Non-pigmented ciliary epithelial cell (primary cell): Measurements from ENCODE around the gene RCOR2.
"Not testable (repeated sequence)": the region's sequence is repeated elsewhere in the genome, so short reads cannot be mapped to it uniquely, and the experiment has no call there.

ENCODE experiments used
- DNase-seq: peaks from one replicate; pipeline ENCODE4 v3.0.0-alpha.2; 2010; ENCODE audit warnings: low read depth

The RCOR2 gene

GRCh38 chr11:63877658-63878241, 39.2 kb downstream of the RCOR2 start:
- no peak for DNase-seq

DNA sequence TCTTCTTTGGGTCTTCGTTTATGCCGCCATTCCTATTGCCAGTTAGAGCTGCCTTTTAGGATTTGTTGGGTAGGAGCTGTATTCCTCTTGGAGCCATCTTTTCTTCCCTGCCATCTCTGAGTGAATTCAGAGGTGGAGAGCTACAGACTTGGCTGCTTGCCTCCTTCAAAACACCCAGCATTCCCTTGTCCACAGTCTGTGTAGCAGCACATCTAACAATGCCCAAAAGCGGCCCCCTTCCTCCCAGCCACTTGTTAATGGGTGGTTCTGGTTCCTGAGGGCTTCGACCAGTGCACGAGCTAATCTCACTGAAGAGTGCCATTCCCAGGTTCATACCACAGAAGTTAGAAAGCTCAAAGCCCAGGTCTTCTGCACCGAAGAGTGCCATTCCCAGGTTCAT, 40.3 kb downstream of the RCOR2 start:
- no peak for DNase-seq

DNA sequence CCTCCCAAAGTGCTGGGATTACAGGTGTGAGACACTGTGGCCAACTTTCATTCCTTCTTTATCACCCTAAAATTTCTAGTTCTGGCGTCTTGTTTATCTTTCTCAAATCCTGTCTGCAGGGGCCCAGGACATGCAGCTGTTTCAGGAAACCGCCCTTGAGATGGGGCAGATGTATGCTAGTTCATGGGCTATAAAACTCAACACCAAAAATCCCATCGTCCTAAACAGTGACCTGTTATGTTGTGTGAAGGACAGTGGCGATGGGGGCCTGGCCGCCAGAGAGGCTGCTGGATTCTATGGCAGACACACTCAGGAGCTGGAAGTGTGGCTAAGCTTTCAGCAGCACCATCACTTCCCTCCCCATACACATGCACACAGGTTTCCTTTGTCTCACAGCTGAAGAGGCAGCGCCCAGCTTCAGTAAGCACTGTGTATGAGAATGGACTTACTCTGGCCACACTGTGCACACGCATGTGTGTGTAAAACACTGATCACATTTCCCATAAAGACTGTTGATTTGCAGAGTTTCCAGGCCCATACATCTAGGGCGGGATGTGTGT, 41.4 kb downstream of the RCOR2 start:
- DNase-seq = no peak

DNA sequence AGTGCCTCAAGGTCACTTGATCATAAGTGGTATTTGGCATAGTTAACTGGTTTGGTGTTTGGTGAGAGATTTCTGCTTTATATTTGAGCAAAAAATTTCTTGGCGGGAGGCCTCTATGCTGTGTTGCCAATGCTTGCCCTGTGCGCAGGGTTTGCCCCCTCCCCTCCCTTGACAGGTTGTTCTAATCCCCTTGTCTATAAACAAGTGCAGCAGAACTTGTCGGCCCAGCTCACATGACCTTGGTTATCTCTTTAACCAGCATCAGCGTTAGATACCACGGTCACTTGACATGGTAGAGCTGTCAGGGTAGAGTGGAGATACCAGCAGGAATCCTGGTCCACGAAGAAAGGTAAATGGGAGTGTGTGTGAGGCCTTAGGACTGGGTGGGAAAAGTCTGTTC, 42.5 kb downstream of the RCOR2 start:
- no peak for DNase-seq

DNA sequence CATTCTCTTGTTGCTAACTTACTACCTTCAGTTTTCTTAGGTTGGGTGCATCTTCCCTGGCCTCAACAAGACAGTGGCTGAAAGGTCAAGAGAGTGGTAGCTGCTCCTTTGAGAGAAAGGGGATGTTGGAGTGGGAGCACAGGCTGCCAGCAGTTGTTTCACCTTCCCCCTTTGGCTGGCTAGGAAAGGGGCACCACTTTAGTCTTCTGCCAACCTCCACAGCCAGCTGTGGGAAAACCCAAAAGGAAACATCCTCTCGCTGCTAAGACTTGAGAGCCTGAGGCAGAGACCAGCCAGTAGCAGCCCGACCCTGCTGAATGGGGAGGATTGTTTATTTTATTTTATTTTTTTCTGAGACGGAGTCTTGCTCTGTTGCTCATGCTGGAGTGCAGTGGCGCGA, 43.7 kb downstream of the RCOR2 start:
- DNase-seq = no peak

DNA sequence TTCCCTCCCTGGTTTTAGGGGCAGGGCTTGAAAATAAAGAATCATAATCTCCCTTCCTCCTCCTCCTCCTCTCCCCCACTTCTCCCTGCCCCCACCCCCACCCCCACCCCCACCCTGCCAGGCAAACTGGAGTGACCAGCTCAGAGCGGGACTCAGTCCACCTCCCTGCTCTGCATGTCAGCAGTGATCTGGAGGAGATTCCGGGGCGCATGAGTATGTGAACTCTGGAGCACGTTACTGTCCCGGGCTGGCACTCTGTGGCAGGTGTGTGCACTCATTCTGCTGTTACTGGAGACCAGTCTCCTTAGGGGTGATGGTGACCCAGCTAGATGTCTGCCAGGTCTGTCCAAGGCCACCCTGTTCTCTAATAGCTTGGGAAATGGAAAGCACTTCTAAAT, 44.2 kb downstream of the RCOR2 start:
- DNase-seq = no peak

- peak; percentile 60 for DNase-seq
Measured at GRCh38 chr11:63871962-63872799, 44.8 kb downstream of the RCOR2 start.

DNA sequence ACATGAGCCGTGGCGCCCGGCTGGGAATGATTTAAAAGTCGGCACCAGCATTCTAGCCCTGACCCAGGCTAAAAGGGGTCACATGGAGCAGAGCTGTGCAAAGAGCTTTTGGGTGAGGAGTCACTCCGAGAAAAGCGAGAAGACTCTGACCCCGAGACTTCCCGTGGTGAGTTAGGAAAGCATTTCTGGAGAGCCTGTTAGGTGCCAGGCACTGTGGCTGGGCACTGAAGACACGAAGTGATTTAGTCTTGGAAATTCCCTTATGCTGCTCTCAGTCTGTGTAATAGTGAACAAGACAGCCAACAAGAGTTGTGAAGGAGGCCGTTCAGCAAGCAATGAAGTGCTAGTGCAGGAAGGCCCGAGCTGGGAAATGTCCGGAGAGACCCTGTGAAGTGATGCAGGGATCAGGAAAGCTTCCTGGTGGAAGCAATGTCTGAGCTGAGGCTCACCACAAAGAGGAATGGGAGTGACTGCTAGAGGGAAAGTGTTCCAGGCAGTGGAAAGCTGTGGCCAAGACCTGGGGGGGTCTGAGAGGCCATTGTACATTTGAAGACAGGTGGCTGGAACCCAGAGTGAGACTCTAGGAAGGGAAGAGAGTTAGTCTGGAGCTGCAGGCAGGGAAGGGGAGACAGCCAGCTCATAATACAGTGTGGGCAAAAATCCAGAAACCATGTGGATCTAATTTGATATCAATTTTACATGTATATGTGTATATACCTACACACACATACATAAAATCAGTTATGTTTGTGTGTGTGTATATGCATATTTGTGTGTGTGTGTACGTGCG, 46.4 kb downstream of the RCOR2 start:
- DNase-seq = no peak

DNA sequence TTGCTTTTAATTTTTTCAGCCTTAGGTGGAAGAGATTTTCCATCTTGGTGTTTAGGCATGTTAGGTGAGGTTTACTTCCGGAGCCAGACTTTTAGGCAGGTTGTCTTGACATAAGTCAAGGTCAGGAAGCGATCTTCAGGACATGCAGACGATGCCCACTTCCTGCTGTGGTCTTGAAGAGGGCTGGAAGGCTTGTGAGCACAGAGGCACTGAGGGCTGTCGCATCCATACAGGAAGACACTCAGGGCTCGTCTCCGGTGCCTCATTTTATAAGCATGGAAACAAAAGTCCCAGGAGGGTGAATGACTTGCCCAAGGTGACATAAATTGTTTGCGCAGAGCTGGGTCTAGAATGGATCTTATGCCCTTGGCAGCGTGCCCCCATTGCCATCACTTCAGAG, 47.3 kb downstream of the RCOR2 start:
- DNase-seq = no peak

DNA sequence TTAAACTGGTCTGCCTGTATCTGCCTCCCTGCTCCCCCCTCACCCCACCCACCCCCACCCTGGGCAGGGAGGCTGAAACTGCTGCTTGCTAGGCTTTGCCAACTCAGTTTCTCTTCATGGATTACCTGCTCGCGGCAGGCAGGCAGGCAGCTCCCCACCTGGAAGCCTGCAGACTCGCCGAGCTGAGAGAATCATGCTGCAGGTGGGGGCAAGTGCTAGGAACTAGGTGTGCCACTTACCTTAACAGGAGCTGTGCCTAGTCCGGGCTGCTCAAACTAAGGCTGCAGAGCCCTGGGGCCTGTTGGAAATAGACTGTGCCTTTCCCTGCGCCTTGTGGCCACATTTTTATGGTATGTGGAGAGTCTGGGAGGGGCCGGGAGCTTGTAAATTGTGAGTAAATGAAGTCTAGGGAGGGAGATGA, 47.8 kb downstream of the RCOR2 start:
- no peak for DNase-seq

- DNase-seq = no peak
Measured at GRCh38 chr11:63868399-63869064, 48.4 kb downstream of the RCOR2 start.

DNA sequence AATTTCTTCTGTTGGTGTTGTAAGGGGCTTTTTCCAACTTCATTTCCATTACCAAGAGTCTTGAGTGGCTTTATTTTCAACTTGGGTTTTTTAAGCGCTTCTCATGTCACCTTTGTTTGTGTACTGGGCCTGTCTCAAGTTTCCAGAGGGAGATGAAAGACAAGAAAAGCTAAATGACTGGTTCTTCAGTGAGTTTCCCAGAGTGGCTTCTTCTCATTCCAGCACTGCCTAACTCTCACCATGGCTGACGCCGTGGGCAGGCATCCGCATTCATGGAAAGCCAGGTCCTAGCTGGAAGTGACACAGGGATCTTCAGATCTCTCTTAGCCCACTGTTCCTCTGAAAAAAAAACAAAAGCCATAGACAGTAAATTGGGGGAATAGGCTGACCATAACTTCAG, 49.5 kb downstream of the RCOR2 start:
- no peak for DNase-seq

DNA sequence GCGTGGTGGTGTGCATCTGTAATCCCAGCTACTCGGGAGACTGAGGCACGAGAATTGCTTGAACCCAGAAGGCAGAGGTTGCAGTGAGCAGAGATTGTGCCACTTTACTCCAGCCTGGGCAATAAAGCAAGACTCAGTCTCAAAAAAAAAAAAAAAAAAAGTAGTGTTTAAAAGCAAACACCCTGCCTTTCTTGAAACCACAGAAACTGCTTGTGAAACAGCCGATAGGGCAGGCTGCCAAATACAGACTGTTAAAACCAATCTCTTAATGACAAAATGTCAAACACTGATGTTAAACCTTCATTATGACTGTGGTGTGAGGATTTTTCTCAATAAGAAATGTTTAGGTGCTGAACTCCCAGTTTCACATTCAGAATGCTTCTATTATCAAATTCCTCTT, 50.8 kb downstream of the RCOR2 start:
- DNase-seq = peak; percentile 5

DNA sequence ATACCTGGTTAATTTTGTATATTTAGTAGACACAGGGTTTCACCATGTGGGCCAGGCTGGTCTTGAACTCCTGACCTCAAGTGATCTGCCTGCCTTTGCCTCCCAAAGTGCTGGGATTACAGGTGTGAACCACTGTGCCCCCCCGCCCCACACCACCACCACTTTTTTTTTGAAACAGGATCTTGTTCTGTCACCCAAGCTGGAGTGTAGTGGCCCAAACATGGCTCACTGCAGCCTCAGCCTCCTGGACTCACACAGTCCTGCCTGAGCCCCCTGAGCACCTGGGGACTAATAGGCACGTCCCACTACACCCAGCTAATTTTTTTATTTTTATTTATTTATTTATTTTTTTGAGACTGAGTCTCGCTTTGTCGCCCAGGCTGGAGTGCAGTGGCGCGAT, 53.3 kb downstream of the RCOR2 start:
- not testable (repeated sequence) for DNase-seq

GRCh38 chr11:63862923-63863322, 54.0 kb downstream of the RCOR2 start:
- no peak for DNase-seq
